K562 (cell line): Measurements from ENCODE around the gene SLC7A4. TPM values are rescaled to one million over a fixed set of nuclear protein-coding genes. Genes with fewer than 3 reads are reported as not detected.
A peak's percentile ranks its signal among the peaks of the same experiment; 100 is the strongest.

Experiments used
- ATF2 ChIP-seq: sonication (generic); formaldehyde crosslinking; IDR thresholded peaks from 2 replicates; pipeline ENCODE4 v1.8.1; 2022; ENCODE audit warnings: missing genetic modification reagents
- BMI1 ChIP-seq: fragments of 150-350 bp; IDR thresholded peaks from 2 replicates; pipeline ENCODE4 v1.6.1; 2014; ENCODE audit warnings: low read length
- BRF2 ChIP-seq: IDR thresholded peaks from 3 replicates; pipeline ENCODE4 v1.6.1; 2011; ENCODE audit warnings: borderline replicate concordance, mild to moderate bottlenecking; ENCODE audit not compliant: insufficient read length, insufficient read depth
- CREB1 ChIP-seq, 2 experiments: sonication (generic) in 1 of 2; formaldehyde crosslinking in 1 of 2; IDR thresholded peaks; 2 replicates each; pipeline versions ENCODE4 v1.6.1 to v1.8.0; 2012 to 2022; ENCODE audit warnings: inconsistent platforms in 1 of 2, mild to moderate bottlenecking in 1 of 2, missing genetic modification reagents in 1 of 2, moderate library complexity in 1 of 2
- CTCFL ChIP-seq: IDR thresholded peaks from 2 replicates; pipeline ENCODE4 v1.6.1; 2011; ENCODE audit warnings: borderline replicate concordance, low read depth, mild to moderate bottlenecking, moderate library complexity, low read length; ENCODE audit not compliant: insufficient read depth, poor library complexity, severe bottlenecking
- KDM5B ChIP-seq: fragments of 200-600 bp; sonication (generic); IDR thresholded peaks from 2 replicates; pipeline ENCODE4 v1.6.1; 2012; ENCODE audit warnings: low read depth, mild to moderate bottlenecking, moderate library complexity, low read length, control low read depth, inconsistent platforms; ENCODE audit not compliant: insufficient replicate concordance
- NFIC ChIP-seq: fragments of 450-650 bp; IDR thresholded peaks from 2 replicates; pipeline ENCODE4 v1.6.1; 2017; ENCODE audit warnings: mild to moderate bottlenecking, inconsistent platforms
- SAFB ChIP-seq: fragments of 200-400 bp; formaldehyde crosslinking; IDR thresholded peaks from 2 replicates; pipeline ENCODE4 v1.6.1; 2017; ENCODE audit warnings: low read depth, low read length, borderline replicate concordance
- SREBF1 ChIP-seq: fragments of 150-350 bp; IDR thresholded peaks from 2 replicates; pipeline ENCODE4 v1.6.1; 2014; ENCODE audit warnings: antibody characterized with exemption, low read depth, low read length, borderline replicate concordance
- SRSF7 ChIP-seq: fragments of 200-400 bp; formaldehyde crosslinking; optimal IDR thresholded peaks from 2 replicates; pipeline ENCODE3; 2017; ENCODE audit warnings: mild to moderate bottlenecking, low read depth, low read length
- ZC3H4 ChIP-seq: sonication (generic); formaldehyde crosslinking; IDR thresholded peaks from 2 replicates; pipeline ENCODE4 v1.9.0; 2021; ENCODE audit warnings: missing genetic modification reagents, borderline replicate concordance
- ZNF175 ChIP-seq: fragments of 200-800 bp; sonication (Bioruptor generic); IDR thresholded peaks from 2 replicates; pipeline ENCODE4 v1.6.1; 2016; ENCODE audit warnings: low read depth, mild to moderate bottlenecking, missing genetic modification characterization, missing compliant biosample characterization
- ZNF347 ChIP-seq: fragments of 450-650 bp; formaldehyde crosslinking; IDR thresholded peaks from 2 replicates; pipeline ENCODE4 v1.4.0; 2020; ENCODE audit warnings: low read depth, mild to moderate bottlenecking, moderate library complexity
- ZNF589 ChIP-seq: fragments of 200-800 bp; sonication (Bioruptor generic); IDR thresholded peaks from 2 replicates; pipeline ENCODE4 v1.6.1; 2016; ENCODE audit warnings: low read depth, missing genetic modification characterization, missing compliant biosample characterization
- polyA plus RNA-seq, 8 experiments: library from polyadenylated mRNA; depleted of rRNA in 4 of 8; stranded (reverse) in 5 of 8; unstranded in 3 of 8; fragments of >200 nt; fragmentation: Nextera tagmentation in 2 of 8; fragmentation: Illumina TruSeq in 1 of 8; extraction: Ambion mirVana in 2 of 8; extraction: Trizol in 1 of 8; gene quantifications; 2 replicates each; pipeline versions ENCODE4 v1.2.1 to v1.2.3, GENCODE V29; 2011 to 2014; ENCODE audit warnings: inconsistent platforms in 1 of 8, missing spikeins in 1 of 8
- total RNA-seq, 7 experiments: library from RNA; depleted of rRNA in 6 of 7; stranded (reverse); fragments of >200 nt in 6 of 7; fragmentation: Illumina TruSeq in 2 of 7; extraction: Trizol in 2 of 7; gene quantifications; 2 replicates each; pipeline versions ENCODE4 v1.2.1 to v1.2.3, GENCODE V29; 2011 to 2021; ENCODE audit warnings: low replicate concordance in 1 of 7
- TF ChIP-seq, protein P1 (sequence below): fragments of 450-650 bp; formaldehyde crosslinking; IDR thresholded peaks from 2 replicates; pipeline ENCODE4 v1.4.0; 2022; ENCODE audit warnings: missing genetic modification characterization
- TF ChIP-seq, protein P2 (sequence below): fragments of 250-450 bp; sonication (Bioruptor Pico); IDR thresholded peaks from 2 replicates; pipeline ENCODE4 v1.8.0; 2021; ENCODE audit warnings: borderline replicate concordance, mild to moderate bottlenecking, moderate library complexity; ENCODE audit not compliant: poor library complexity, severe bottlenecking

The SLC7A4 gene
- total and polyA plus RNA-seq, 9 of the 15 experiments (the other 6 are each of a cell fraction or from before 2014, with no cell fraction given), result not detected

- TF ChIP-seq, protein P1, sequence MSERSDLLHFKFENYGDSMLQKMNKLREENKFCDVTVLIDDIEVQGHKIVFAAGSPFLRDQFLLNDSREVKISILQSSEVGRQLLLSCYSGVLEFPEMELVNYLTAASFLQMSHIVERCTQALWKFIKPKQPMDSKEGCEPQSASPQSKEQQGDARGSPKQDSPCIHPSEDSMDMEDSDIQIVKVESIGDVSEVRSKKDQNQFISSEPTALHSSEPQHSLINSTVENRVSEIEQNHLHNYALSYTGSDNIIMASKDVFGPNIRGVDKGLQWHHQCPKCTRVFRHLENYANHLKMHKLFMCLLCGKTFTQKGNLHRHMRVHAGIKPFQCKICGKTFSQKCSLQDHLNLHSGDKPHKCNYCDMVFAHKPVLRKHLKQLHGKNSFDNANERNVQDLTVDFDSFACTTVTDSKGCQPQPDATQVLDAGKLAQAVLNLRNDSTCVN (CRISPR knock-in tag), result peak; percentile 45; the same call in 1 of the 2 replicates
- TF ChIP-seq SRSF7 (no peak), ZNF175 (CRISPR knock-in tag) (no peak), ZC3H4 (0 out of 2 replicates have a peak, but pooled peaks have one; percentile 77), ZNF589 (CRISPR knock-in tag) (no peak), CTCFL (no peak), KDM5B (no peak), SAFB (peak; percentile 25; the same call in 1 of the 2 replicates), BRF2 (no peak), NFIC (no peak), ZNF347 (CRISPR knock-in tag) (no peak), SREBF1 (no peak), BMI1 (no peak), ATF2 (CRISPR knock-in tag) (no peak), CREB1 (IDR thresholded peaks at IDR 0.05) (no peak), CREB1 (CRISPR knock-in tag; IDR thresholded peaks at IDR 0.05) (no peak)
- TF ChIP-seq, protein P2, sequence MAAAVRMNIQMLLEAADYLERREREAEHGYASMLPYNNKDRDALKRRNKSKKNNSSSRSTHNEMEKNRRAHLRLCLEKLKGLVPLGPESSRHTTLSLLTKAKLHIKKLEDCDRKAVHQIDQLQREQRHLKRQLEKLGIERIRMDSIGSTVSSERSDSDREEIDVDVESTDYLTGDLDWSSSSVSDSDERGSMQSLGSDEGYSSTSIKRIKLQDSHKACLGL (CRISPR knock-in tag), result no peak
Measured at GRCh38 chr22:21030621-21031544, 1.5 kb downstream of the SLC7A4 start (continued).
